PC-9 (cell line): Measurements from ENCODE around the gene BTBD16.

Experiments used
- EZH2 ChIP-seq: fragments of 200-600 bp; sonication (generic); IDR thresholded peaks from 2 replicates; pipeline ENCODE4 v1.8.0; 2017; ENCODE audit warnings: antibody characterized with exemption, low read depth
- TF ChIP-seq, protein P1 (sequence below): fragments of 200-600 bp; sonication (generic); conservative IDR thresholded peaks from 2 replicates; pipeline ENCODE4 v1.6.1; 2017; ENCODE audit warnings: mixed run types, antibody characterized with exemption, mild to moderate bottlenecking, moderate library complexity

DNA sequence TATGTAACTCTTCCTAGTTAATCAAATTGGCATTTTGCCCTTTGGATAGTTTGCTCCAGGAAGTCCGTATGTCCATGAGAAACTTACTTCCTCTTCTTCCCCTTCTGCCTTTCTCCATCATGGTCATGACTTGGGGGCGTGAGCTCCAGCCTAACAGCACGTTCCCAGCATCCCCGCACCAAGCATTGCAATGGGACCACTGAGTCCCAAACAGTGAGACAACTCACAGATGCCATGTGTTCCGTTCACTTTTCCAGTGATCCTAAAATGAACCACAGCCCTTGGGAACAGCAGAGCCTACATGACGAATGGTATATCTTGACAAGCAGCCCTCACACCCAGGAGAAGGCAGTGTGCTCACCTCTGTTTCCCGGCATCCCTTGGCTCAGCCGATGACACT is 10.7 kb downstream of the BTBD16 start:
- TF ChIP-seq, protein P1, sequence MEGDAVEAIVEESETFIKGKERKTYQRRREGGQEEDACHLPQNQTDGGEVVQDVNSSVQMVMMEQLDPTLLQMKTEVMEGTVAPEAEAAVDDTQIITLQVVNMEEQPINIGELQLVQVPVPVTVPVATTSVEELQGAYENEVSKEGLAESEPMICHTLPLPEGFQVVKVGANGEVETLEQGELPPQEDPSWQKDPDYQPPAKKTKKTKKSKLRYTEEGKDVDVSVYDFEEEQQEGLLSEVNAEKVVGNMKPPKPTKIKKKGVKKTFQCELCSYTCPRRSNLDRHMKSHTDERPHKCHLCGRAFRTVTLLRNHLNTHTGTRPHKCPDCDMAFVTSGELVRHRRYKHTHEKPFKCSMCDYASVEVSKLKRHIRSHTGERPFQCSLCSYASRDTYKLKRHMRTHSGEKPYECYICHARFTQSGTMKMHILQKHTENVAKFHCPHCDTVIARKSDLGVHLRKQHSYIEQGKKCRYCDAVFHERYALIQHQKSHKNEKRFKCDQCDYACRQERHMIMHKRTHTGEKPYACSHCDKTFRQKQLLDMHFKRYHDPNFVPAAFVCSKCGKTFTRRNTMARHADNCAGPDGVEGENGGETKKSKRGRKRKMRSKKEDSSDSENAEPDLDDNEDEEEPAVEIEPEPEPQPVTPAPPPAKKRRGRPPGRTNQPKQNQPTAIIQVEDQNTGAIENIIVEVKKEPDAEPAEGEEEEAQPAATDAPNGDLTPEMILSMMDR = no peak
- TF ChIP-seq EZH2 = no peak
